HCT116 (cell line): ENCODE results near the gene PRAMEF2. TPM values are rescaled to one million over a fixed set of nuclear protein-coding genes. Genes with fewer than 3 reads are reported as not detected.

Source experiments
- ATAC-seq: fragments of 200-7000 bp; cut with Tn5 transposase; 2 replicates; pipeline ENCODE4 v1.9.1; 2020; ENCODE audit warnings: mild to moderate bottlenecking, moderate library complexity
- BruUV-seq: library from RNA; stranded (reverse); fragments of 400-500 nt; replicated peaks from 2 replicates; lab custom pipeline; 2021; lab: Mats Ljungman, UMichigan
- CTCF ChIA-PET: fragments of 300-600 bp; sonication (Branson Sonifier 250); formaldehyde crosslinking; loops from one replicate; lab custom pipeline; 2021; ENCODE audit warnings: antibody characterized with exemption; lab: Charles Lee
- POLR2A ChIA-PET: fragments of 300-600, 350-600 bp; sonication (Branson Sonifier 250); formaldehyde crosslinking; loops from one replicate; lab custom pipeline; 2021; ENCODE audit warnings: antibody characterized with exemption; lab: Charles Lee
- RAD21 ChIA-PET, 2 experiments: fragments of 300-600 bp; sonication (Branson Sonifier 250); formaldehyde crosslinking; loops; one replicate each; lab custom pipeline; 2023; ENCODE audit warnings: low total read pairs in 2 of 2; ENCODE audit not compliant: uncharacterized antibody in 2 of 2, unreplicated experiment in 2 of 2, low non-redundant PET in 1 of 2; lab: Charles Lee
- DNase-seq: peaks from one replicate; pipeline ENCODE4 v3.0.0-alpha.2; 2010; ENCODE audit warnings: low read depth, low spot score
- H2AFZ ChIP-seq: fragments of 200-600 bp; shearing (Covaris generic), sonication (generic); 2 replicates; pipeline ENCODE4 v1.6.1; 2017; ENCODE audit warnings: low read depth, mixed run types, mixed read lengths, antibody characterized with exemption, low read length; ENCODE audit not compliant: poor library complexity, severe bottlenecking
- H3K27ac ChIP-seq: 2 replicates; pipeline ENCODE4 v1.5.1; 2012; ENCODE audit warnings: low read depth, low read length
- H3K27me3 ChIP-seq: fragments of 200-600 bp; sonication (generic); 2 replicates; pipeline ENCODE4 v1.6.1; 2016; ENCODE audit warnings: mixed run types, low read length, mixed read lengths; ENCODE audit not compliant: insufficient read depth
- H3K36me3 ChIP-seq, 2 experiments: fragments of 200-500 bp in 1 of 2; fragments of 200-600 bp in 1 of 2; sonication (Bioruptor generic) in 1 of 2; sonication (generic) in 1 of 2; 2 replicates each; pipeline versions ENCODE4 v1.5.1 to v1.6.1; 2014 to 2016; ENCODE audit warnings: low read length in 2 of 2, inconsistent platforms in 1 of 2, mixed read lengths in 1 of 2, mixed run types in 1 of 2; ENCODE audit not compliant: insufficient read depth in 2 of 2, control insufficient read depth in 1 of 2
- H3K4me1 ChIP-seq, 2 experiments: fragments of 200-600 bp in 1 of 2; sonication (generic) in 1 of 2; 2 replicates each; pipeline versions ENCODE4 v1.5.1 to v1.6.1; 2012 to 2017; ENCODE audit warnings: low read length in 2 of 2, inconsistent platforms in 1 of 2, mild to moderate bottlenecking in 1 of 2, mixed read lengths in 1 of 2, mixed run types in 1 of 2, moderate library complexity in 1 of 2; ENCODE audit not compliant: insufficient read depth in 2 of 2, control insufficient read depth in 1 of 2
- H3K4me2 ChIP-seq: fragments of 200-600 bp; sonication (generic); 2 replicates; pipeline ENCODE4 v1.6.1; 2017; ENCODE audit warnings: mixed run types, low read length, mixed read lengths
- H3K4me3 ChIP-seq, 2 experiments: fragments of 200-600 bp in 1 of 2; sonication (generic) in 1 of 2; replicated peaks in 1 of 2; 2 replicates each; pipeline ENCODE4 v1.5.1; 2011 to 2016; ENCODE audit warnings: low read length in 2 of 2, control low read depth in 1 of 2, low read depth in 1 of 2, mild to moderate bottlenecking in 1 of 2, mixed read lengths in 1 of 2, mixed run types in 1 of 2
- H3K79me2 ChIP-seq: fragments of 200-600 bp; sonication (generic); 2 replicates; pipeline ENCODE4 v1.6.1; 2017; ENCODE audit warnings: mild to moderate bottlenecking, mixed run types, low read length, moderate library complexity, mixed read lengths; ENCODE audit not compliant: insufficient read depth
- H3K9ac ChIP-seq: fragments of 200-600 bp; sonication (generic); 2 replicates; pipeline ENCODE4 v1.6.1; 2016; ENCODE audit warnings: low read length, mixed read lengths
- H3K9me2 ChIP-seq: fragments of 200-600 bp; sonication (generic), shearing (Covaris generic); 2 replicates; pipeline ENCODE4 v1.6.1; 2017; ENCODE audit warnings: mixed run types, mild to moderate bottlenecking, moderate library complexity; ENCODE audit not compliant: insufficient read depth
- H3K9me3 ChIP-seq, 2 experiments: fragments of 200-500 bp in 1 of 2; fragments of 200-600 bp in 1 of 2; sonication (Bioruptor generic) in 1 of 2; sonication (generic) in 1 of 2; 2 replicates each; pipeline ENCODE4 v1.6.1; 2014 to 2017; ENCODE audit warnings: low read length in 2 of 2, mixed read lengths in 2 of 2, inconsistent platforms in 1 of 2, low read depth in 1 of 2, mild to moderate bottlenecking in 1 of 2, mixed run types in 1 of 2, moderate library complexity in 1 of 2; ENCODE audit not compliant: control insufficient read depth in 1 of 2, insufficient read depth in 1 of 2
- H4K20me1 ChIP-seq: fragments of 200-600 bp; sonication (generic), shearing (Covaris generic); 2 replicates; pipeline ENCODE4 v1.6.1; 2017; ENCODE audit warnings: mixed run types, mild to moderate bottlenecking, moderate library complexity; ENCODE audit not compliant: insufficient read depth
- CBX3 ChIP-seq: IDR thresholded peaks from 2 replicates; pipeline ENCODE4 v1.6.1; 2012; ENCODE audit warnings: low read depth
- EGR1 ChIP-seq: IDR thresholded peaks from 2 replicates; pipeline ENCODE4 v1.6.1; 2012; ENCODE audit warnings: low read depth
- ELF1 ChIP-seq: IDR thresholded peaks from 2 replicates; pipeline ENCODE4 v1.6.1; 2012; ENCODE audit warnings: low read depth, borderline replicate concordance
- EZH2 ChIP-seq: fragments of 200-600 bp; sonication (generic); IDR thresholded peaks from 2 replicates; pipeline ENCODE4 v1.6.1; 2017; ENCODE audit warnings: antibody characterized with exemption, mixed run types
- EZH2phosphoT487 ChIP-seq: fragments of 200-600 bp; IDR thresholded peaks from 2 replicates; pipeline ENCODE4 v1.6.1; 2018; ENCODE audit warnings: antibody characterized with exemption, borderline replicate concordance
- FOSL1 ChIP-seq: IDR thresholded peaks from 2 replicates; pipeline ENCODE4 v1.6.1; 2012; ENCODE audit warnings: low read depth
- POLR2AphosphoS5 ChIP-seq: IDR thresholded peaks from 2 replicates; pipeline ENCODE4 v1.6.1; 2011; ENCODE audit warnings: mild to moderate bottlenecking, low read depth, low read length, moderate library complexity
- RAD21 ChIP-seq: IDR thresholded peaks from 2 replicates; pipeline ENCODE4 v1.6.1; 2012; ENCODE audit warnings: low read depth, mild to moderate bottlenecking
- SRF ChIP-seq: IDR thresholded peaks from 2 replicates; pipeline ENCODE4 v1.6.1; 2012; ENCODE audit warnings: low read depth
- TCF7L2 ChIP-seq: IDR thresholded peaks from 2 replicates; pipeline ENCODE4 v1.7.0; 2011; ENCODE audit warnings: borderline replicate concordance, inconsistent platforms; ENCODE audit not compliant: insufficient read depth, insufficient read length; ENCODE audit errors: extremely low read depth
- ZNF274 ChIP-seq: fragments of 200-500 bp; sonication (Bioruptor generic); IDR thresholded peaks from 2 replicates; pipeline ENCODE4 v1.6.1; 2014; ENCODE audit warnings: mild to moderate bottlenecking, low read depth, low read length, inconsistent platforms
- intact Hi-C: fragments of 100-400 bp; cut with micrococcal nuclease; formaldehyde crosslinking; loops from 2 replicates; pipeline ENCODE4 v1.10.0; 2022
- total RNA-seq: library from RNA; stranded (reverse); gene quantifications from one replicate; pipeline ENCODE4 v1.2.1, GENCODE V29; 2021; ENCODE audit not compliant: unreplicated experiment
- TF ChIP-seq, protein P1 (sequence below), 3 experiments: fragments of 200-600 bp in 1 of 3; sonication (generic) in 1 of 3; IDR thresholded peaks in 2 of 3; conservative IDR thresholded peaks in 1 of 3; 2 replicates each; pipeline ENCODE4 v1.5.1; 2012 to 2017; ENCODE audit warnings: low read depth in 2 of 3, low read length in 2 of 3, antibody characterized with exemption in 1 of 3, borderline replicate concordance in 1 of 3, control low read depth in 1 of 3, mild to moderate bottlenecking in 1 of 3, mixed read lengths in 1 of 3, mixed run types in 1 of 3, moderate library complexity in 1 of 3; ENCODE audit not compliant: insufficient read depth in 1 of 3
- TF ChIP-seq, protein P2 (sequence below): IDR thresholded peaks from 2 replicates; pipeline ENCODE4 v1.6.1; 2012; ENCODE audit warnings: low read depth

Gene PRAMEF2
- total RNA-seq, 1 experiment from 2014 or later = not detected

DNA sequence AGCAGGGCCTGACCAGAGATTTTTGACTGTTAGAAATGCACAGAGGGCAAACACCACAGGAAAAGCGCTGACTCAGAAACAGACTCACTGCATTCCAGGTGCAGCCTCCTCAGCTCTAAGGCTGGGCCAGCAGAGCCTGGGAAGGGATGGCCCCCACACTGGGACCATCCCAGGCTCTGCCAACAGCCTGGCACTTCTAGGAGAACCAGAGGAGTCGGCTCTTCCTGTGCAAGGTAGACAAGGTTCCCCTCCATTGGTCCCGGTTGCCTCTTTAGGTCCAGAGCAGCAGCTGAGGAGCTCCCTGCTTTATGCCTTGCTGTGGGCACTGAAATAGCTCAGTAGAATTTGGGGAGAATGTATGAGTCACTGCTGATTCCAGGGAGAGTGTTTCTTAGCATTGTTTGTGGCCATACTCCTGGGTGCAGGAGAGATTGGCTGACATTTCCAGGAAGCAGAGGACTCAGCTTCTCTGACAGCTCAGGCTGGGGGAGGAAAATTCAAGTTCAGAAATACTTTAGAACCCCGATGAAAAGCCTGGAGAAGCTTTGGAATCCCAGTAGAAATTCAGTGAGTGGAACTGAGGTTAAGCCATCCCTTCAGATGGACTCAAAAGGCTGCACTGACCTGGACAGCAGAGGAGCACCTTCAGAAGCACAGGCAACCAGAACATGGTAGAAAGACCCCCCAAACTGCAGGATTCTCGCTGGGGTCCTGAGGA is 46.0 kb upstream of the PRAMEF2 start:
- CTCF ChIA-PET = no interaction called here
- ATAC-seq (peak; percentile 47), DNase-seq (no peak)
- Histone ChIP-seq H3K9me2 (no peaks in the 10 kb centered on the region), H3K79me2 (no peaks in the 10 kb centered on the region), H2AFZ (no peak overlapping the region), H3K27me3 (0 out of 2 replicates have a peak, but pooled peaks cover 7% of the 10 kb centered on the region), H3K4me1 (no peaks in the 10 kb centered on the region), H3K9ac (no peak overlapping the region), H3K9me3 (no peaks in the 10 kb centered on the region), H3K27ac (no peak overlapping the region), H3K36me3 (no peaks in the 10 kb centered on the region), H3K4me2 (no peak overlapping the region), H4K20me1 (no peaks in the 10 kb centered on the region), H3K4me3 (no peak overlapping the region)
- POLR2A ChIA-PET = no interaction called here
- no peak for TF ChIP-seq ZNF274
- TF ChIP-seq CBX3 = no peak
- TF ChIP-seq POLR2AphosphoS5 = no peak
- TF ChIP-seq ELF1 = no peak
- no peak for TF ChIP-seq TCF7L2
- no peak for TF ChIP-seq EZH2phosphoT487
- no peak for TF ChIP-seq SRF
- no peak for TF ChIP-seq FOSL1
- TF ChIP-seq EGR1 = no peak
- no peak for TF ChIP-seq EZH2
- TF ChIP-seq, protein P1, sequence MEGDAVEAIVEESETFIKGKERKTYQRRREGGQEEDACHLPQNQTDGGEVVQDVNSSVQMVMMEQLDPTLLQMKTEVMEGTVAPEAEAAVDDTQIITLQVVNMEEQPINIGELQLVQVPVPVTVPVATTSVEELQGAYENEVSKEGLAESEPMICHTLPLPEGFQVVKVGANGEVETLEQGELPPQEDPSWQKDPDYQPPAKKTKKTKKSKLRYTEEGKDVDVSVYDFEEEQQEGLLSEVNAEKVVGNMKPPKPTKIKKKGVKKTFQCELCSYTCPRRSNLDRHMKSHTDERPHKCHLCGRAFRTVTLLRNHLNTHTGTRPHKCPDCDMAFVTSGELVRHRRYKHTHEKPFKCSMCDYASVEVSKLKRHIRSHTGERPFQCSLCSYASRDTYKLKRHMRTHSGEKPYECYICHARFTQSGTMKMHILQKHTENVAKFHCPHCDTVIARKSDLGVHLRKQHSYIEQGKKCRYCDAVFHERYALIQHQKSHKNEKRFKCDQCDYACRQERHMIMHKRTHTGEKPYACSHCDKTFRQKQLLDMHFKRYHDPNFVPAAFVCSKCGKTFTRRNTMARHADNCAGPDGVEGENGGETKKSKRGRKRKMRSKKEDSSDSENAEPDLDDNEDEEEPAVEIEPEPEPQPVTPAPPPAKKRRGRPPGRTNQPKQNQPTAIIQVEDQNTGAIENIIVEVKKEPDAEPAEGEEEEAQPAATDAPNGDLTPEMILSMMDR (IDR thresholded peaks at IDR 0.05 in 2 of 3, conservative IDR thresholded peaks at IDR 0.05 in 1 of 3; ENCODE audit: borderline replicate concordance in 1 of 3, insufficient read depth in 1 of 3, low read depth in 2 of 3, low read length in 2 of 3) = no peak
- TF ChIP-seq, protein P2, sequence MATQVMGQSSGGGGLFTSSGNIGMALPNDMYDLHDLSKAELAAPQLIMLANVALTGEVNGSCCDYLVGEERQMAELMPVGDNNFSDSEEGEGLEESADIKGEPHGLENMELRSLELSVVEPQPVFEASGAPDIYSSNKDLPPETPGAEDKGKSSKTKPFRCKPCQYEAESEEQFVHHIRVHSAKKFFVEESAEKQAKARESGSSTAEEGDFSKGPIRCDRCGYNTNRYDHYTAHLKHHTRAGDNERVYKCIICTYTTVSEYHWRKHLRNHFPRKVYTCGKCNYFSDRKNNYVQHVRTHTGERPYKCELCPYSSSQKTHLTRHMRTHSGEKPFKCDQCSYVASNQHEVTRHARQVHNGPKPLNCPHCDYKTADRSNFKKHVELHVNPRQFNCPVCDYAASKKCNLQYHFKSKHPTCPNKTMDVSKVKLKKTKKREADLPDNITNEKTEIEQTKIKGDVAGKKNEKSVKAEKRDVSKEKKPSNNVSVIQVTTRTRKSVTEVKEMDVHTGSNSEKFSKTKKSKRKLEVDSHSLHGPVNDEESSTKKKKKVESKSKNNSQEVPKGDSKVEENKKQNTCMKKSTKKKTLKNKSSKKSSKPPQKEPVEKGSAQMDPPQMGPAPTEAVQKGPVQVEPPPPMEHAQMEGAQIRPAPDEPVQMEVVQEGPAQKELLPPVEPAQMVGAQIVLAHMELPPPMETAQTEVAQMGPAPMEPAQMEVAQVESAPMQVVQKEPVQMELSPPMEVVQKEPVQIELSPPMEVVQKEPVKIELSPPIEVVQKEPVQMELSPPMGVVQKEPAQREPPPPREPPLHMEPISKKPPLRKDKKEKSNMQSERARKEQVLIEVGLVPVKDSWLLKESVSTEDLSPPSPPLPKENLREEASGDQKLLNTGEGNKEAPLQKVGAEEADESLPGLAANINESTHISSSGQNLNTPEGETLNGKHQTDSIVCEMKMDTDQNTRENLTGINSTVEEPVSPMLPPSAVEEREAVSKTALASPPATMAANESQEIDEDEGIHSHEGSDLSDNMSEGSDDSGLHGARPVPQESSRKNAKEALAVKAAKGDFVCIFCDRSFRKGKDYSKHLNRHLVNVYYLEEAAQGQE = no peak
- no peak for TF ChIP-seq RAD21
- RAD21 ChIA-PET = no interaction called here
- BruUV-seq = no TSS peak
- intact Hi-C loops = no loop called here
